H1 (cell line): Measurements from ENCODE around the gene CHST13. TPM values are rescaled to one million over a fixed set of nuclear protein-coding genes. Genes with fewer than 3 reads are reported as not detected.
A peak's percentile ranks its signal among the peaks of the same experiment; 100 is the strongest.

Experiments
- CTCF ChIA-PET: fragments of 300-600 bp; sonication (Branson Sonifier 250); formaldehyde crosslinking; loops from one replicate; lab custom pipeline; 2021; ENCODE audit not compliant: partially characterized antibody; lab: Charles Lee
- POLR2A ChIA-PET: fragments of 300-600 bp; sonication (Branson Sonifier 250); formaldehyde crosslinking; loops from one replicate; lab custom pipeline; 2021; ENCODE audit warnings: inconsistent platforms; ENCODE audit not compliant: partially characterized antibody; lab: Charles Lee
- DNase-seq, 2 experiments: peaks; one replicate each; pipeline versions ENCODE4 v3.0.0 to v3.0.0-alpha.2; 2010 to 2022; ENCODE audit warnings: low spot score in 2 of 2, low read depth in 1 of 2, mixed read lengths in 1 of 2
- FAIRE-seq: peaks from 2 replicates; lab custom pipeline; 2011; peaks lifted over from hg19 to GRCh38; lab: Jason Lieb, UNC
- H2AFZ ChIP-seq: 2 replicates; pipeline ENCODE4 v1.8.1; 2012; ENCODE audit warnings: low read length, inconsistent platforms
- H2AK5ac ChIP-seq: 2 replicates; pipeline ENCODE4 v1.6.1; 2013; ENCODE audit warnings: low read depth, low read length
- H2BK120ac ChIP-seq: replicated peaks from 2 replicates; pipeline ENCODE3; 2013; ENCODE audit warnings: low read depth, low read length, inconsistent platforms
- H2BK12ac ChIP-seq: 2 replicates; pipeline ENCODE4 v1.6.1; 2013; ENCODE audit warnings: low read depth, low read length
- H2BK15ac ChIP-seq: 2 replicates; pipeline ENCODE4 v1.6.1; 2013; ENCODE audit warnings: low read length
- H2BK20ac ChIP-seq: 2 replicates; pipeline ENCODE4 v1.6.1; 2013; ENCODE audit warnings: low read length
- H2BK5ac ChIP-seq: 2 replicates; pipeline ENCODE4 v1.6.1; 2013; ENCODE audit warnings: low read depth, low read length
- H3K14ac ChIP-seq: 2 replicates; pipeline ENCODE4 v1.6.1; 2013; ENCODE audit warnings: inconsistent platforms; ENCODE audit not compliant: insufficient read length
- H3K18ac ChIP-seq: 2 replicates; pipeline ENCODE4 v1.6.1; 2013; ENCODE audit warnings: low read length; ENCODE audit errors: extremely low read depth
- H3K23ac ChIP-seq: 2 replicates; pipeline ENCODE4 v1.6.1; 2013; ENCODE audit warnings: inconsistent platforms; ENCODE audit not compliant: insufficient read length
- H3K23me2 ChIP-seq: 2 replicates; pipeline ENCODE4 v1.6.1; 2013; ENCODE audit warnings: low read depth, low read length
- H3K27ac ChIP-seq: 2 replicates; pipeline ENCODE4 v1.6.1; 2011; ENCODE audit warnings: low read depth, low read length, inconsistent platforms
- H3K27me3 ChIP-seq, 4 experiments: replicated peaks in 1 of 4; 1 replicate in 1 of 4; 2 replicates in 3 of 4; pipeline versions ENCODE4 v1.6.1 to v1.8.1; 2011 to 2013; ENCODE audit warnings: low read length in 3 of 4, mild to moderate bottlenecking in 3 of 4, inconsistent platforms in 2 of 4, mixed read lengths in 2 of 4, moderate library complexity in 1 of 4; ENCODE audit not compliant: control insufficient read depth in 3 of 4, insufficient read depth in 3 of 4; ENCODE audit errors: extremely low read depth in 1 of 4
- H3K36me3 ChIP-seq, 4 experiments: 2 replicates each; pipeline versions ENCODE4 v1.6.1 to v1.8.1; 2011 to 2013; ENCODE audit warnings: mild to moderate bottlenecking in 4 of 4, low read length in 3 of 4, moderate library complexity in 2 of 4, control low read depth in 1 of 4, inconsistent platforms in 1 of 4; ENCODE audit not compliant: insufficient read depth in 4 of 4, control insufficient read depth in 2 of 4
- H3K4ac ChIP-seq: replicated peaks from 2 replicates; pipeline ENCODE3; 2013; ENCODE audit warnings: low read length, low read depth, mixed read lengths, inconsistent platforms; ENCODE audit not compliant: insufficient read length
- H3K4me1 ChIP-seq, 4 experiments: replicated peaks in 1 of 4; 1 replicate in 1 of 4; 2 replicates in 3 of 4; pipeline versions ENCODE4 v1.6.1 to v1.8.1; 2011 to 2013; ENCODE audit warnings: low read length in 3 of 4, inconsistent platforms in 2 of 4, mixed read lengths in 1 of 4; ENCODE audit not compliant: insufficient read depth in 4 of 4, control insufficient read depth in 3 of 4
- H3K4me2 ChIP-seq, 2 experiments: 2 replicates each; pipeline versions ENCODE4 v1.6.1 to v1.8.1; 2011 to 2013; ENCODE audit warnings: low read depth in 2 of 2, low read length in 2 of 2, control low read depth in 1 of 2, inconsistent platforms in 1 of 2, mild to moderate bottlenecking in 1 of 2; ENCODE audit not compliant: insufficient read depth in 1 of 2
- H3K4me3 ChIP-seq, 4 experiments: fragments of 200-600, 300-600 bp in 1 of 4; sonication (generic), shearing (Covaris generic), sonication (Bioruptor Twin) in 1 of 4; 2 replicates each; pipeline versions ENCODE4 v1.5.1 to v1.8.1; 2011 to 2016; ENCODE audit warnings: low read length in 4 of 4, low read depth in 3 of 4, control low read depth in 2 of 4, inconsistent platforms in 2 of 4, mild to moderate bottlenecking in 2 of 4, mixed read lengths in 1 of 4, moderate library complexity in 1 of 4; ENCODE audit not compliant: insufficient read depth in 2 of 4; ENCODE audit errors: extremely low read depth in 1 of 4
- H3K56ac ChIP-seq: replicated peaks from 2 replicates; pipeline ENCODE3; 2013; ENCODE audit warnings: low read depth, mild to moderate bottlenecking, mixed read lengths, low read length, inconsistent platforms; ENCODE audit not compliant: insufficient read length
- H3K79me1 ChIP-seq: 2 replicates; pipeline ENCODE4 v1.6.1; 2013; ENCODE audit warnings: low read depth, low read length, control low read depth
- H3K79me2 ChIP-seq, 2 experiments: 2 replicates each; pipeline versions ENCODE4 v1.6.1 to v1.8.1; 2012 to 2013; ENCODE audit warnings: low read length in 2 of 2, mild to moderate bottlenecking in 2 of 2, inconsistent platforms in 1 of 2; ENCODE audit not compliant: insufficient read depth in 2 of 2, control insufficient read depth in 1 of 2
- H3K9ac ChIP-seq, 4 experiments: replicated peaks in 1 of 4; 1 replicate in 1 of 4; 2 replicates in 3 of 4; pipeline versions ENCODE4 v1.6.1 to v1.8.1; 2011 to 2013; ENCODE audit warnings: low read depth in 3 of 4, low read length in 3 of 4, control low read depth in 2 of 4, mild to moderate bottlenecking in 2 of 4, moderate library complexity in 2 of 4, inconsistent platforms in 1 of 4; ENCODE audit errors: extremely low read depth in 1 of 4
- H3K9me3 ChIP-seq, 2 experiments: 2 replicates each; pipeline versions ENCODE4 v1.6.1 to v1.8.1; 2012 to 2013; ENCODE audit warnings: mild to moderate bottlenecking in 2 of 2, moderate library complexity in 2 of 2, control low read depth in 1 of 2, inconsistent platforms in 1 of 2, low read depth in 1 of 2, low read length in 1 of 2, mixed read lengths in 1 of 2; ENCODE audit not compliant: insufficient read depth in 2 of 2
- H4K20me1 ChIP-seq, 2 experiments: replicated peaks in 1 of 2; 2 replicates each; pipeline versions ENCODE3 to v1.8.1; 2011 to 2013; ENCODE audit warnings: inconsistent platforms in 2 of 2, low read length in 2 of 2, mild to moderate bottlenecking in 1 of 2; ENCODE audit not compliant: insufficient read depth in 2 of 2, control insufficient read depth in 1 of 2
- H4K5ac ChIP-seq: 2 replicates; pipeline ENCODE4 v1.6.1; 2013; ENCODE audit warnings: low read length, low read depth, mixed read lengths, inconsistent platforms; ENCODE audit not compliant: insufficient read length
- H4K8ac ChIP-seq: 2 replicates; pipeline ENCODE4 v1.8.0; 2013; ENCODE audit warnings: mild to moderate bottlenecking, moderate library complexity, low read length, inconsistent platforms; ENCODE audit not compliant: insufficient read depth; ENCODE audit errors: extremely low read depth
- H4K91ac ChIP-seq: replicated peaks from 2 replicates; pipeline ENCODE3; 2013; ENCODE audit warnings: low read length, mixed read lengths, inconsistent platforms; ENCODE audit not compliant: insufficient read length
- BACH1 ChIP-seq: IDR thresholded peaks from 2 replicates; pipeline ENCODE4 v1.6.1; 2012; ENCODE audit warnings: low read length, improper control_type of control experiment
- CBX5 ChIP-seq: fragments of 300-800, 300-1000 bp; sonication (generic); IDR thresholded peaks from 2 replicates; pipeline ENCODE4 v1.7.1; 2016; ENCODE audit warnings: antibody characterized with exemption, low read length, low read depth
- EGR1 ChIP-seq: IDR thresholded peaks from 2 replicates; pipeline ENCODE4 v1.6.1; 2011; ENCODE audit warnings: low read depth, low read length, borderline replicate concordance
- MAX ChIP-seq: IDR thresholded peaks from 2 replicates; pipeline ENCODE4 v1.6.1; 2012; ENCODE audit warnings: inconsistent platforms
- NANOG ChIP-seq: IDR thresholded peaks from 2 replicates; pipeline ENCODE4 v1.6.1; 2011; ENCODE audit warnings: low read length, low read depth, mild to moderate bottlenecking, inconsistent platforms; ENCODE audit not compliant: insufficient read depth, poor library complexity, severe bottlenecking
- PHF8 ChIP-seq: fragments of 200-600 bp; sonication (generic); conservative IDR thresholded peaks from 2 replicates; pipeline ENCODE4 v1.7.1; 2012; ENCODE audit warnings: low read depth, mild to moderate bottlenecking, inconsistent platforms, low read length, moderate library complexity
- SIN3A ChIP-seq, 2 experiments: IDR thresholded peaks in 1 of 2; conservative IDR thresholded peaks in 1 of 2; 2 replicates each; pipeline ENCODE4 v1.6.1; 2011 to 2012; ENCODE audit warnings: low read length in 2 of 2, improper control_type of control experiment in 1 of 2, low read depth in 1 of 2, mild to moderate bottlenecking in 1 of 2
- SIRT6 ChIP-seq: IDR thresholded peaks from one replicate; pipeline ENCODE4 v1.7.1; 2012; ENCODE audit warnings: low read length, inconsistent platforms
- SIX5 ChIP-seq: IDR thresholded peaks from 2 replicates; pipeline ENCODE4 v1.6.1; 2011; ENCODE audit warnings: mild to moderate bottlenecking, low read depth, low read length
- SP1 ChIP-seq: IDR thresholded peaks from 2 replicates; pipeline ENCODE4 v1.6.1; 2011; ENCODE audit warnings: low read depth, low read length
- SP4 ChIP-seq: IDR thresholded peaks from 2 replicates; pipeline ENCODE4 v1.6.1; 2012; ENCODE audit warnings: low read length, inconsistent platforms
- TAF1 ChIP-seq: IDR thresholded peaks from 2 replicates; pipeline ENCODE4 v1.6.1; 2011; ENCODE audit warnings: mild to moderate bottlenecking, low read depth, low read length
- TBP ChIP-seq: IDR thresholded peaks from 2 replicates; pipeline ENCODE4 v1.6.1; 2011; ENCODE audit warnings: low read depth, low read length, improper control_type of control experiment
- YY1 ChIP-seq: IDR thresholded peaks from 2 replicates; pipeline ENCODE4 v1.6.1; 2011; ENCODE audit warnings: low read depth, mild to moderate bottlenecking, low read length
- WGBS, 2 experiments: shearing (Covaris generic) in 1 of 2; methylation state at CpG; one replicate each; pipeline versions ENCODE4 v1.1.6 to v1.1.7; 2013 to 2015; ENCODE audit warnings: low lambda C conversion rate in 2 of 2, mixed read lengths in 2 of 2, inconsistent platforms in 1 of 2, low coverage in 1 of 2, missing lambda C conversion rate in 1 of 2; ENCODE audit not compliant: insufficient replicate concordance in 2 of 2, insufficient coverage in 1 of 2, insufficient read length in 1 of 2; ENCODE audit errors: extremely low coverage in 1 of 2, missing lambda C conversion rate in 1 of 2; 5-methylcytosine and 5-hydroxymethylcytosine counted together
- polyA plus RNA-seq, 7 experiments: library from polyadenylated mRNA; depleted of rRNA in 3 of 7; stranded (reverse) in 5 of 7; unstranded in 2 of 7; fragments of >200 nt in 5 of 7; fragments of 200-250 nt in 2 of 7; gene quantifications; 1 replicate in 5 of 7; 2 replicates in 1 of 7; 4 replicates in 1 of 7; pipeline versions ENCODE4 v1.2.1 to v1.2.3, GENCODE V29; 2011 to 2013; ENCODE audit warnings: missing spikeins in 2 of 7, mixed read lengths in 2 of 7
- total RNA-seq: library from RNA; stranded (reverse); fragmentation: NEBNext Ultra II Directional; extraction: Animal tissue kit (Norgen Biotek cat#: 25700); gene quantifications from 2 replicates; pipeline ENCODE4 v1.2.1, GENCODE V29; 2021

CHST13 gene
- total and polyA plus RNA-seq, 2 of the 8 experiments (the other 6 are each of a cell fraction or from before 2014, with no cell fraction given): 5.4 to 11.7 TPM

GRCh38 chr3:126517986-126518778 is 5.8 kb upstream of the CHST13 start:
- no peaks in the 10 kb centered on the region; the same call in 1 of the 2 replicates for H3K23me2 ChIP-seq
- H3K14ac ChIP-seq: no peak overlapping the region
- H3K56ac ChIP-seq: no peak overlapping the region
- H2AK5ac ChIP-seq: no peak overlapping the region
- no peaks in the 10 kb centered on the region for H3K79me1 ChIP-seq
- no peaks in the 10 kb centered on the region; a peak in 1 of 7 replicates for H3K4me1 ChIP-seq
- H3K27ac ChIP-seq: no peak overlapping the region
- no peaks in the 10 kb centered on the region for H4K20me1 ChIP-seq
- H4K8ac ChIP-seq: peak overlapping the region; percentile 82; the same call in 1 of the 2 replicates
- H3K4ac ChIP-seq: no peak overlapping the region
- DNase-seq: no peak
- H3K4me2 ChIP-seq: no peak overlapping the region
- ChIA-PET POLR2A (no interaction called here), CTCF (interaction anchor here (0.7 to 1.2 kb wide), 5 partner anchors 14 to 143 kb away, joined by 3 to 6 read pairs (median 3); no protein-coding TSS in a partner anchor)
- no peaks in the 10 kb centered on the region for H3K79me2 ChIP-seq
- H2BK12ac ChIP-seq: no peak overlapping the region
- H2BK120ac ChIP-seq: no peak overlapping the region
- H2BK15ac ChIP-seq: no peak overlapping the region
- H4K5ac ChIP-seq: no peak overlapping the region
- no peak overlapping the region for H2AFZ ChIP-seq
- H3K36me3 ChIP-seq: no peaks in the 10 kb centered on the region
- no peak for FAIRE-seq
- H2BK20ac ChIP-seq: no peak overlapping the region
- H3K4me3 ChIP-seq: no peak overlapping the region
- H2BK5ac ChIP-seq: no peak overlapping the region
- H3K9me3 ChIP-seq: no peaks in the 10 kb centered on the region
- H4K91ac ChIP-seq: no peak overlapping the region
- H3K9ac ChIP-seq: no peak overlapping the region
- 87% methylated on average over 15 of the region's 15 CpGs; no CpG with 5 or more reads in 1 of the 2 experiments for WGBS, 2 experiments
- H3K27me3 ChIP-seq: peaks cover 0 to 5% (median 3%) of the 10 kb centered on the region in 4 experiments; a peak in 5 of 7 replicates
- no peak overlapping the region for H3K23ac ChIP-seq
- H3K18ac ChIP-seq: no peak overlapping the region
- TF ChIP-seq TAF1 (no peak), SIRT6 (no peak), TBP (no peak), MAX (no peak), YY1 (no peak), EGR1 (no peak), SP4 (no peak), SIN3A (conservative IDR thresholded peaks at IDR 0.05 in 1 of 2, IDR thresholded peaks at IDR 0.05 in 1 of 2; ENCODE audit: low read depth in 1 of 2, low read length in 2 of 2) (no peak), BACH1 (no peak), PHF8 (no peak), SP1 (no peak), NANOG (no peak), CBX5 (no peak), SIX5 (no peak)
